GM18858 (cell line): ENCODE measurements around the gene TBC1D13.
"Not testable (repeated sequence)": the region's sequence is repeated elsewhere in the genome, so short reads cannot be mapped to it uniquely, and the experiment has no call there.

Source experiments
- ATAC-seq: cut with Tn5 transposase; IDR thresholded peaks from one replicate; pipeline ENCODE4 v1.9.1; 2021; ENCODE audit not compliant: unreplicated experiment

TBC1D13 gene

DNA sequence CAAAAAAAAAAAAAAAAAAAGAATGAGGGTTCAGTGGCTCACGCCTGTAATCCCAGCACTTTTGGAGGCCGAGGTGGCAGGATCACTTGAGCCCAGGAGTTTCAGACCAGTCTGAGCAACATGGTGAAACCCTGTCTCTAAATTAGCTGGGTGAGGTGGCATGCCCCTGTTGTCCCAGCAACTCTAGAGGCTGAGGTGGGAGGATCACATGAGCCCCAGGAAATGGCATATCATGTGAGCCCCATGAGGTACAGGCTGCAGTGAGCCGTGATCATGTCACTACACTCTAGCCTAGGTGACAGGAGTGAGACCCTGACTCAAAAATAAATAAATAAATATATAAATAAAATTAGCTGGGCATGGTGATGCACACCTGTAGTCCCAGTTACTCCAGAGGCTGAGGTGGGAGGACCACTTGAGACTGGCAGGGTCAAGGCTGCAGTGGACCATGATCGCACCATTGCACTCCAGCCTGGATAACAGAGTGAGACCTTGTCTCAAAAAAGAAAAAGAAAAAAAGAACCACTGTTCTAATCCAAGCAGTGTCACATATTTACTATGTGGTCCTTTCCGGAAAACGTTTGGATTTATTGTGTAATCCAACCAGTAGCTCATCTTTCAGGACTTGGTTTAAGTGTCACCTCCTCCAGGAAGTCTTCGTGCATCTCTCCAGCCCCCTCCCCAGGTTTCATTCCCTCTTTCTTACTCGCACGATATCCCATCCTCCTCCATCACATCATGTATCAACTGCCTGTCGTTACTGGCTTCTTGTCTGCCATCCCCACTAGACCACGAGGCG, 54.8 kb downstream of the TBC1D13 start:
- no peak for ATAC-seq

DNA sequence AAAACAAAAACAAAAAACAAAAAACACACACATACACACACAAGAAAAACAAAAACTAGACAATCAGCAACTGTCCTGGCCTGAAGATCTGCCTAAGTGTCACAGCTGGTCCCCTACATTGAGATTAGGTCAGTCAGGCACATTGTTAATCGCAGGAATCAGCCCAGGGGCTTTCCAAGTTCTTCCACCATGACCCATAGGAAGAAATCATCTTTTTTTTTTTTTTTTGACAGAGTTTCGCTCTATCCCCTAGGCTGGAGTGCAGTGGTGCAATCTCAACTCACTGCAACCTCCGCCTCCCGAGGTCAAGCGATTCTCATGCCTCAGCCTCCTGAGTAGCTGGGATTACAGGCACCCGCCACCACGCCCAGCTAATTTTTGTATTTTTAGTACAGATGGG, 56.1 kb downstream of the TBC1D13 start:
- not testable (repeated sequence) for ATAC-seq

DNA sequence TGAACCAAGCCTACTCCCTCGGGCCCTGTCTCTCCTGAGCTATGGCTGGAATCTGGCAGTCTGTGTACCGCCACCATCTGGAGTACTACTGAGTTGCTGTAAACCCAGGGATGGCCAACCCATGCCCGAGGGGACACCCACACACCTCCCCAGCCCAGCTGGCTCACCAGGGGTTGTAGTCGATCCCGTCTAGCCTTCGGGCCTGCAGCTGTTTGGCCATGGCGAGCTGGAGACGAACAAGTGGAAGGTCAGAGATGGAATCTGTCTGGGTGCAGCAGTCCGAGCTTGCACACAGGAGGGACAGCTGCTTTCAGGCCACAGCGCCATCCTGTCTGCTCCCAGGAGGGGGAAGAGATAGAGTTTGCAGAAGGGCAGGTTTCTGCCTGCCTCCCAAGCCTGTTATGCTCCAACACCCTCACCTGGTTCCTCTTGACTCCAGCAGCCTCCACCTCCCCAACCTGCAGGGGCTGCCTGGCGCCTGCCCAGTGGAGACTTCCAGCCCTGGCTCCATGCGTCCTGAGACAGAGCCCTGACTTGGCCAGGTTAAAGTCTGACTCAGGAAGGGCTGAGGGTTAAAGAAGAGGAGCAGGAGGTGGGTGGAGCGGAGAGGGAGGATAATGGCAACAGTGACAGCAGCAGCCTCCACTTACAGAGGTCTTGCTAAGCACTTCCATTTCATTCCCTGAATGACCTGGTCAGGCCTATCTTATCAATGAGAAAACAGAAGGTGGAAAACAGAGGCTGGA, 58.3 kb downstream of the TBC1D13 start:
- no peak for ATAC-seq

DNA sequence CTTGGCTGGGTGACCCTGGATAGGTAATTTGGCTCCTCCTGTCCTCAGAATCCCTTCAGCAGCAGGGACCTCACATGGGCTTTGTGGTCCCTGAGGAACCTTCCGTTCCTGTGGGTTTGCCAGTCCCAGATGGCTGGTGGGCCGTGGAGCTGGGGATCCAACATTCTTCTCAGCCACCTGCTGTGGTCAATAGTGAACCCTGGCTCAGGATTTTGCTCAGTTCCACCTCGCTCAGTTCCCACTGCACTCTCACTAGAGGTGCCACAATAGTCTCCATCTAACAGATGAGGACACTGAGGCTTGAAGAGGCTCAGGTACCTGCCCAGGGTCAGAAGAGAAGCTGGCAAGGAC, 59.6 kb downstream of the TBC1D13 start:
- no peak for ATAC-seq

DNA sequence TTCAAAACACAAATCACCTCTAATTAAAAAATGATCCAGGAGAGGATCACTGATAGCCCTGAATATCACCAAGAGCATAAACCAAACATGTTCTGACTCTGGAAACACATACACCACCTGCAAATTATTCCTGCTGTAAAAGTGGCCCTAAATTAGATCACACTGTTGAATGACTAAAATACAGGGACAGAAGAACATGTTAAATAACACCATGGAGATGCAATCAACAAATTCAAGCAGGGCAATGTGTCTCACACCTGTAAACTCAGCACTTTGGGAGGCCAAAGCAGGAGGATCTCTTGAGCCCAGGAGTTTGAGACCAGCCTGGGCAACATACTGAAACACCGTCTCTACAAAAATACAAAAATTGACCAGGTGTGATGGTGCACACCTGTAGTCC, 60.8 kb downstream of the TBC1D13 start:
- ATAC-seq = no peak

DNA sequence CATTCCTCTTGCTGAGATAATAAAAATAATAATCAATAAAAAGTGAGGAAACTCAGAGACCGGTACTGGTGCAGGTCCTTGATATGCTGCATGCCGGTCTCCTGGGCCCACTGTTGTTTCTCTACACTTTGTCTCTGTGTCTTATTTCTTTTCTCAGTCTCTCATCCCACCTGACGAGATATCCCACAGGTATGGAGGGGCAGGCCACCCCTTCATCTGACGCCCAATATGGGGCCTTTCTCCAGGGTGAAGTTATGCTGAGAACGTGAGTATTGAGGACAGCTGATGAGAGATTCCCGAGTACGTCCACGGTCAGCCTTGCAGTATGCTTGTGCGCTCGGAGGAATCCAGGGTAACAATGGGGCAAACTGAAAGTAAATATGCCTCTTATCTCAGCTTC, 64.0 kb downstream of the TBC1D13 start:
- ATAC-seq = not testable (repeated sequence)

DNA sequence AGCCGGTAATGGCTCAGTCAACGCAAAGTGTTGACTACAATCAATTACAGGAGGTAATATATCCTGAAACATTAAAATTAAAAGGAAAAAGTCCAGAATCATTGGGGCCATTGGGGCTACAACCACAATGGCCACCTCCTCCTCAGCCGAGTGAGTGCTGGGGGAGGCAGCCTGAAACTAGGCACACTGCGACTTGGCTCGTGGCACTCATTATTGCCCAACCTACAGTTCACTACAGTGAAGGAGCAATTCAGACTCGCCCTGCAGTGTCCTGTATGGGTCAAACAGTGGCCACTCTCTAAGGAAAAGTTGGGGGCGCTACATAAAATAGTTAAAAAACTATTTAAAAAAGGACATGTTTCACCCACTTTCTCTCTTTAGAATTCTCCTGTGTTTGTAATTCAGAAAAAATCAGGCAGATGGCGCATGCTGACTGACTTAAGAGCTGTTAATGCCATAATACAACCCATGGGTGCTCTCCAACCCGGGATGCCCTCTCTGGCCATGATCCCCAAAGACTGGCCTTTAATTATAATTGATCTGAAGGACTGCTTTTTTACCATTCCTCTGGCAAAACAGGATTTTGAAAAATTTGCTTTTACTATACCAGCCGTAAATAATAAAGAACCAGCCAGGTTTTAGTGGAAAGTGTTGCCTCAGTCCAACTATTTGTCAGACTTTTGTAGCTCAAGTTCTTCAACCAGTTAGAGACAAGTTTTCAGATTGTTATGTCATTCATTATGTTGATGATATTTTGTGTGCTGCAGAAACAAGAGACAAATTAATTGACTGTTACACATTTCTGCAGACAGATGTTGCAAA, 64.9 kb downstream of the TBC1D13 start:
- not testable (repeated sequence) for ATAC-seq

DNA sequence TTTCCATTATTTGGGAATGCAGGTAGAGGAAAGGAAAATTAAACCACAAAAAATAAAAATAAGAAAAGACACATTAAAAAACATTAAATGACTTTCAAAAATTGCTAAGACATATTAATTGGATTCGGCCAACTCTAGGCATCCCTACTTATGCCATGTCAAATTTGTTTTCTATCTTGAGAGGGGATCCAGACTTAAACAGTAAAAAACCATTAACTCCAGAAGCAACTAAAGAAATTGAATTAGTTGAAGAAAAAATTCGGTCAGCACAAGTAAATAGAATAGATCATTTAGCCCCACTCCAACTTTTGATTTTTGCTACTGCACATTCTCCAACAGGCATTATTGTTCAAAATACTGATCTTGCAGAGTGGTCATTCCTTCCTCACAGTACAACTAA, 65.6 kb downstream of the TBC1D13 start:
- not testable (repeated sequence) for ATAC-seq

DNA sequence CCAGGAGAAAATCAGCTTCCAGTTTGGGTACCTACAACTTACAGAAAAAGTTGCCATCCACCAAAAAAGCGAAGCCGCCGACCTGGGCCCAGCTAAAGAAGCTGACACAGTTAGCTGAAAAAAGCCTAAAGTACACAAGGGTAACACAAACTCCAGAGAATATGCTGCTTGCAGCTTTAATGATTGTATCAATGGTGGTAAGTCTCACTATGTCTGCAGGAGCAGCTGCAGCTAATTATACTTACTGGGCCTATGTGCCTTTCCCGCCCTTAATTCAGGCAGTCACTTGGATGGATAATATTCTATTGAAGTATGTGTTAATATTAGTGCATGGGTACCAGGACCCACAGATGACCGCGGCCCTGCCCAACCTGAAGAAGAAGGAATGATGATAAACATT, 67.4 kb downstream of the TBC1D13 start:
- not testable (repeated sequence) for ATAC-seq

DNA sequence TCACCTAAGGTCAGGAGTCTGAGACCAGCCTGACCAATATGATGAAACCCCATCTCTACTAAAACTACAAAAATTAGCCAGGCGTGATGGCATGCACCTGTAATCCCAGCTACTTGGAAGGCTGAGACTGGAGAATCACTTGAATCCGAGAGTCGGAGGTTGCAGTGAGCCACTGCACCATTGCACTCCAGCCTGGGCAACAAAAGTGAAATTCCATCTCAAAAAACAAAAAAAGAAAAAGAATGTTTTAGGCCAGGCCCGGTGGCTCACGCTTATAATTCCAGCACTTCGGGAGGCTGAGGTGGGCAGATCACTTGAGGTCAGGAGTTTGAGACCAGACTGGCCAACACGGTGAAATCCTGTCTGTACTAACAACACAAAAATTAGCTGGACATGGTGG, 71.4 kb downstream of the TBC1D13 start:
- ATAC-seq = not testable (repeated sequence)
